HG03469 (cell line): ENCODE data around the gene SAMD1.
"Not testable (repeated sequence)": the region's sequence is repeated elsewhere in the genome, so short reads cannot be mapped to it uniquely, and the experiment has no call there.

ENCODE experiments used
- ATAC-seq: cut with Tn5 transposase; IDR thresholded peaks from one replicate; pipeline ENCODE4 v1.9.1; 2021; ENCODE audit warnings: mild to moderate bottlenecking, moderate library complexity, moderate number of reproducible peaks; ENCODE audit not compliant: unreplicated experiment

The SAMD1 gene

GRCh38 chr19:14061751-14062557, 28.6 kb downstream of the SAMD1 start, which contains the start of gene PALM3:
Gene PALM3, minus strand, starts transcription at chr19:14062076. Its CDS starts 96 bp downstream, at chr19:14061980.
- ATAC-seq = no peak

GRCh38 chr19:14061081-14061749, 29.3 kb downstream of the SAMD1 start:
- no peak for ATAC-seq

- ATAC-seq = no peak
These were observed 30.8 kb downstream of the SAMD1 start for GRCh38 chr19:14059652-14060155.

- ATAC-seq = no peak
These were observed 31.5 kb downstream of the SAMD1 start for GRCh38 chr19:14059093-14059480.

- ATAC-seq = no peak
These were observed 32.1 kb downstream of the SAMD1 start for GRCh38 chr19:14058182-14059092.

GRCh38 chr19:14056741-14057356, 33.7 kb downstream of the SAMD1 start:
- ATAC-seq = no peak

GRCh38 chr19:14056069-14056666, 34.4 kb downstream of the SAMD1 start:
- no peak for ATAC-seq

GRCh38 chr19:14055396-14055795, 35.2 kb downstream of the SAMD1 start:
- no peak for ATAC-seq

- ATAC-seq = no peak
These were observed 35.8 kb downstream of the SAMD1 start for GRCh38 chr19:14054721-14055120.

- no peak for ATAC-seq
These were observed 36.5 kb downstream of the SAMD1 start for GRCh38 chr19:14054099-14054498.

GRCh38 chr19:14053500-14053899, 37.1 kb downstream of the SAMD1 start:
- ATAC-seq = no peak

- no peak for ATAC-seq
These were observed 37.5 kb downstream of the SAMD1 start for GRCh38 chr19:14053032-14053431.

GRCh38 chr19:14052470-14052869, 38.1 kb downstream of the SAMD1 start:
- no peak for ATAC-seq

GRCh38 chr19:14051980-14052379, 38.6 kb downstream of the SAMD1 start:
- no peak for ATAC-seq

GRCh38 chr19:14050961-14051360, 39.6 kb downstream of the SAMD1 start:
- not testable (repeated sequence) for ATAC-seq

GRCh38 chr19:14050512-14050911, 40.0 kb downstream of the SAMD1 start:
- ATAC-seq = no peak

- ATAC-seq = no peak
These were observed 42.0 kb downstream of the SAMD1 start for GRCh38 chr19:14048443-14049153.

GRCh38 chr19:14047866-14048265, 42.7 kb downstream of the SAMD1 start:
- ATAC-seq = not testable (repeated sequence)
